ENCODE results near the gene PLA2G5. TPM values are rescaled to one million over a fixed set of nuclear protein-coding genes. Genes with fewer than 3 reads are reported as not detected.
"Not testable (repeated sequence)": the region's sequence is repeated elsewhere in the genome, so short reads cannot be mapped to it uniquely, and the experiment has no call there.

The PLA2G5 gene, protein sequence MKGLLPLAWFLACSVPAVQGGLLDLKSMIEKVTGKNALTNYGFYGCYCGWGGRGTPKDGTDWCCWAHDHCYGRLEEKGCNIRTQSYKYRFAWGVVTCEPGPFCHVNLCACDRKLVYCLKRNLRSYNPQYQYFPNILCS
- not detected in 2 replicates for polyA plus RNA-seq (2014; cell fraction: cytosol; rRNA removed)
- not detected in 2 replicates for polyA plus RNA-seq (2014; cell fraction: nucleus; rRNA removed)

DNA sequence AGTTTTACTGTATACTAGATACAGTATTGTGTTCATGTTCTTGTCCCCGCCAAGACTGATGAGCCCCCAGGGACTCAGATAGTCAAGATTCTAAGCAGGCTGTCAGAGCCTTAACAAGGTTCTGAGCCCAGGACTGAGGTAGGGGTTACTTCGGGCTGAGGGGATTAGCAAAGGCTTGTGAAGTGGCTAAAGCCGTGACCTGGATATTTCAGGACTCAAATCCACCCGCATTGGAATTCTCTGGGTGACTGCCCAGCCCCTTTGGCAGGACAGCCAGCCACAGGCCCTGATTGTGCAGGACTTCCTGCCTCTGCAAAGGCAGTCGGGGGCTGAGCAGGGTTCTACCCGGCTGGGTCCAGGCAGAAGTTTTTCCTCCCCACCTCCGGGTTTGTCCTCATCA is at the start of gene PLA2G5:
Gene PLA2G5, plus strand, starts transcription at position 321 of the 400 bp plus-strand sequence. CDS start 14,637 bp downstream, outside the sequence.
- DNase-seq (ENCODE audit: low spot score): no peak

DNA sequence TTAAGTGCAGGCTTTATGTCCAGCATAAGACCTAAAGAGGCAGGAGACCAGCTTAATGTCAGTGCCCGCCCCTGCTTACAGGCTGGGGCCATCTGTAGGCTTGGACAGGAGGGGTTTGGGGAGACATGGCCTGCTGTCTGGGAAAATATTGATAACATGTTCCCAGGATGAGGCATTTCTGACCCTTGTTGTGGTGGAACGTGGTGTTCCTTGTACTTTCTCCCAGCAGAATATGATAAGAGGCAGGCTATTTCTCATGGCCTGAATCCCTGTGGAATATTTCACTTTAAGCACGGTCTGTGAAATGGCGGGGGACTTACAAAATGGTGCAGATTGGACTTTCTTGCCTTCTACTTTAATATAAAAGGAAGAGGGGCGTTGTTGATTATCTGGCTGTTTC is 41.9 kb upstream of the PLA2G5 start:
- DNase-seq (ENCODE audit: low spot score): no peak

DNA sequence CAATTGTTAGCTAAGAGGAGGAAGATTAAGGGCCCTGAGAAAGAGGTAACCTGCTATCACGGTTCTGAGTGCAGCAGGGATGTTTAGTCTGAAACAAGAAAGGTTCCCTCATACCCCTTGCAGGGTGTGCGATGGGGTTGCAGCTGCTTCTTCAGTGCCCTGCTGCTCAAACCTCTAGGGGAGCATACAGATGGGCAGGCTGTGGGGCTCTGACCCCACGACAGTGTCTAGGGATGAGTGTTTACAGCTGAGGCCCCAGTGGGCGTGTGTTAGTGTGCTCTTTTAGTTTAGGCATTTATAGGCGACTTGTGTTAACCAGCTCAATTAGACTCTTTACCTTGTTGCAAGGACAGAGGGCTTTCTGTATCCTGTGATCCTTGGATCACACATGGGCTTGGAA is 41.3 kb upstream of the PLA2G5 start:
- no peak for DNase-seq (ENCODE audit: low spot score)

DNA sequence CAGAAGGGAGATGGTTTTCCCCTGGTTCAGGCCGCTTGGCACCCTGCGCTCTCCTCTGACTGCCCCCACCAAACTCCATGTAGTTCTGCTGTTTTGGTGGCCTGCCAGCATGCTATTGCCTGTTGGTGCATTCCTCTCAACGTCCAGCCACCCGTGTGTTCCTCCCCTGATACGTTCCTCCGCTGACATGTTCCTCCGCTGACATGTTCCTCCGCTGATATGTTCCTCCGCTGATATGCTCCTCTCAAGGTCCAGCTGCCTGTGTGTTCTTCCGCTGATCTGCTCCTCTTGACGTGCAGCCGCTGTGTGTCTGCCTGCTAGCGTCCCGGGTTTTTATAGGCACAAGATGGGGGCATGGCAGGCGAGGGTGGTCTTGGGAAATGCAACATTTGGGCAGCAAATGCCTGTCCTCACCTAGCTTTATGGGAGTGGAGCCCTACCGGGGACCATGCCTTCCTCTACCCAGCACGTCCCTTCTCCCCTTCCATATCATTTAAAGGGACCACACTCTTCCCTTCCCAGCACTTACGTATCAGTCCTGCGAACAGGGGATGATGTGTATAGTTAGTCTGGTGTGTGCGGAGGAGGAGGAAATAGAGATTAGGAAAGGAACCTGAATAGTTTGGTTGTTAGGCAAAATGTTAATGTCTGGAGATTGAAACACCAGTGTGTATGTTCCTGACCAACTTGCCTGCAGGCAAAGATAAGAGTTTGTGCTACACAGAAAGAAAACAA is 40.6 kb upstream of the PLA2G5 start:
- DNase-seq (ENCODE audit: low spot score): no peak

DNA sequence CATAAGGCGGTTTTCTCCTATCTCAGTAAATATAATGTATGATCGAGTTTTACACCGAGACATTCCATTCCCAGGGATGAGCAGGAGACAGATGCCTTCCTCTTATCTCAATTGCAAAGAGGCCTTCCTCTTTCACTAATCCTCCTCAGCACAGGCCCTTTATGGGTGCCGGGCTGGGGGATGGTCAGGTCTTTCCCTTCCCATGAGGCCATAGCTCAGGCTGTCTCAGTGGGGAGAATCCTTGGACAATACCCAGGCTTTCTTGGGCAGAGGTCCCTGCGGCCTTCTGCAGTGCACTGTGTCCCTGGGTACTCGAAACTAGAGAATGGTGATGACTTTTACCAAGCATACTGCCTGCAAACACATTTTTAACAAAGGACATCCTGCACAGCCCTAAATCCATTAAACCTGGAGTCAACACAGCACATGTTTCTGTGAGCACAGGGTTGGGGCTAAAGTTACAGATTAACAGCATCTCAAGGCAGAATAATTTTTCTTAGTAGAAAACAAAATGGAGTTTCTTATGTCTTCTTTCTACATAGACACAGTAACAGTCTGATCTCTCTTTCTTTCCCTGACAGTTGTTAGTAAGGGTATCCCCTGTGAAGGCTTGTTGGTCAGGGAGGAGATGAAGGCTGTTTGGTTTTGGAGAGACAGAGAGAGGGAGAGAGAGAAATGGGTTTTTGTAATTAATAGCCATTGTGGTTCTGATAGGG is 39.4 kb upstream of the PLA2G5 start:
- not testable (repeated sequence) for DNase-seq (ENCODE audit: low spot score)

DNA sequence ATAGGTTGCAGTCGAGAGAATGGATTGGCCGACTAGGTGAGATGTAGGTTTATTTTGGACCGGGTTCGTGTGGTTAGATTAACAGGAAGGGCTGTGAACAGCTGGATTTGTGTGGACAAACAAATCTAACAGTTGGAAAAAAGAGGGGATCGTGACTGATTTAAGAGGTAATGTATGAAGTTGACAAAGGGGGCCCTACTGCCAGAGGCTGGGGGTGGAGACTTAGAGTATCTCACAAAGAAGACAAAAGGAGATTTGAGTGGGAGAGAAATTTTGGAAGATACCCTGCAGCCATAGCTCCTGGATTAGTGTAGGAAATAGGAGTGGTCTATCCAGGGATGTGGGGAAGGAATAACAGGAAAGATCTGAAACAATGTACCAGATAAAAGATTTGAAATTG is 38.8 kb upstream of the PLA2G5 start:
- no peak for DNase-seq (ENCODE audit: low spot score)

DNA sequence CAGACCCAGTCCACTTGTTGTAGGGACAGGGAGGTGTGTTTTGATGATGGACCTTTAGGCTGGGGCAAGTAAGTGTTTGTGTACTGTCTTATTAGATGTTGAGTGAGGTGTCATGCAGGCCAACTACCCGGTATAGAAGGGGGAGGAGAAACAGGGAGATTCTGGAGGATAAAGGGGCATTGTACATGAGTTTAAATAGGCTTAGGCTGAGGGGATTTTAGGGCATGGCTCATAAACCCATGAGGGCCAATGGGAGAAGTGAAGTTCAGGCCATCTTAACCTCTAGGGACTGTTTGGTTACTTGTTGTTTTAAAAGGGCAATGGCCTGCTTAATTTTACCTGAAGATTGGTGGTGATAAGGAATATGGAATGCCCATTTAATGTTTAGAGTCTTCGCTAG is 38.2 kb upstream of the PLA2G5 start:
- DNase-seq (ENCODE audit: low spot score): no peak

DNA sequence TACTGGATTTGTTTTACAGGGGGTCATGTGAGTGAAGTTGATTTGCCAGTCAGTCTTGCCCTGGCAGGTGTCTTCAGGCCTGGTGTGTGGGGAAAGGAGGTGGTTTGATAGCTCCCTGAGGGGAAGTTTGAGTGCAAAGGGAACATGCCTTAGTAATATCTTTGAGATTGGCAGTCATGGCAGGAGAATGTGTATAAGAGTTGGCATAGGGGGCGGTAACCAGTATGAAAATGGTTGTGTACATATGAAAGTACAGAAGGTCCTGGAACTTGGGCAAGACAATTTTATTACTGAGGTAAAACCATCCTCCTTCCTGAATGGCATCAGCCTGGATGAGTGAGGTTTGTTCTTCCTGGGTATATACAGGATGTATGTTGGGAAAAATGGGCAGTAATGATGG is 37.6 kb upstream of the PLA2G5 start:
- no peak for DNase-seq (ENCODE audit: low spot score)

DNA sequence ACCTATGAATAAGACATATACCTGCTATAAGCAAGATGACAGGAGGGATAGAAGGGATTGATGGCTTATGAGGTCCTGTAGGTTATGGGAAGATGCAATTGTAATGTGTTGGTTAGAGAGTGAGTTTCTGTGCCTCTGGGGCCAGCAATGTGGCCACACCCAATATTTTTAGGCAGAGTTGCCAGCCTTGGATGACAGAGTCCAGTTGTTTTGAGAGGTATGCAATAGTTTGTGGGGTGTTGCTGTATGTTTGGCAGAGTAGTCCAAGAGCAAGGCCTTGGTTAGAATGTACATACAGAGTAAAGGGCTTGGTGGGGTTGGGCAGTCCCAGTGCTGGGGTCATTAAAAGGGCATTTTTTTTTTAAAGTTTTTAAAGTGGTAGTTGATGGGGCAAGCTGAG is 36.6 kb upstream of the PLA2G5 start:
- no peak for DNase-seq (ENCODE audit: low spot score)

DNA sequence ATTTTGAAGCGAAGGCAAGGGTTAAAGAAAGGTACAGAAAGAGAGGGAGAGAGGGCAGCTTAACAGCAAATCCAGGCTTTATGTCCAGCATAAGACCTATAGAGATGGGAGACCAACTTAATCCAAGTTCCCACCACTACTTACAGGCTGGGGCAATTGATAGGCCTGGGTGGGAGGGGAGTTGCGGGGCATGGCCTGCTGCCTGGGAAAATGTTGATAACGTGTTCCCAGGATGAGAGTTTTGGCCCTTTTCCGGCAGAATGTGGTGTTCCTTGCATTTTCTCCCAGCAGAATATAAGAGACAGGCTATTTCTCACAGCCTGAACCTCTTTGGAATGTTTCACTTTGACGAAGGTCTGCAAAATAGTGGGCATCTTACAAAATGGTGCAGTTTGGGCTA is 34.9 kb upstream of the PLA2G5 start:
- DNase-seq (ENCODE audit: low spot score): no peak

DNA sequence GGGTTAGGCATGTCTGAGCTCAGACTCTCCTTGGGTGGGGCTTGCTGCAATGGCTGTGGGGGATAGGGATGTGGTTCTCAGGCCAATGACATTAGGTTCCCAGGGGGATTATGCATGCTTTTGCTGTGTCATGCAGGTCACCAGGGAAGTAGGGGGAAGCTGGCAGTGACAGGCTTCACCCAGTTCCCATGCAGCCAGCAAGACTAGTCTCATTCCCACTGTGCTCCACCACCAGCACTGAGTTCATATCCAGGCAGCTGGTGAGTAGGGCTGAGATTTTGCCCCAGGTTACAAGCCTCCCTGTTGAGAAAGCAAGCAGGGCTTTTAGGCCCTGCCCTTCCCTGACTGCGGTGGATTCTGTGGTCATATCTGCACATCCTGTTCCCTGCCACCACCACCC is 32.1 kb upstream of the PLA2G5 start:
- DNase-seq (ENCODE audit: low spot score): no peak

DNA sequence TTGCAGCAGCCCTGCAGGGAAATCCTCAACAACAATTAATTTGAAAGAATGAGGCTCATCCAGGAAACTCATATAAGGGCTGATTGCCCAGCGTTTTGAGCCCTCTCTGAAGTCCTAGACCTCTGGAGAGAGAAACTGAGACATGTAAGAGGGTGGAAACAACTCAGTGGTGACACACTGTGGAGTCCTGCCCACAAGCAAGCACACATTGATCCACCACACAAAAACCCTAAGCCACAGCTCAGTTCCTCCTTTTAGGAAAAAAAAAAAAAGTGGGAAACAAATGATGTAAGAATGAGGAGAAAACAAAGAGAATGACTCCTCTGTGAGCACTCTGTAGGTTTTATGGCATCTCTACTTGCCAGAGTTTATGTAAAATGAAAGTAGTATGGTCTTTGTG is 22.9 kb upstream of the PLA2G5 start:
- no peak for DNase-seq (ENCODE audit: low spot score)

DNA sequence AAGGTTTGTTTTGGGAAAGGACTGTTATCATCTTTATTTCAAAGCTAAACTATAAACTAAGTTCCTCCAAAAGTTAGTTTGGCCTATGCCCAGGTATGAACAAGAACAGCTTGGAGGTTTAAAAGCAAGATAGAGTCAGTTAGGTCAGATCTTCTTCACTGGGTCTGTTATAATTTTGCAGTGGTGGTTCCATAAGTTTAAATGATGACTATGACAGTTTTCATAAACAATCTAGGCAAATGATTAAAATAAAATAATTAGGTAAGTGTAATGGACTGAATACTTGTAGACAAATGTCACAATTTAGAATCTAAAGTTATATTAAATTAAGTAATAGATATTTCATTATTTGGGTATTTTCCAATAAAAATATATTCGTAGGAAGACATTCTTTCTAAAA is 21.4 kb upstream of the PLA2G5 start:
- DNase-seq (ENCODE audit: low spot score): no peak

DNA sequence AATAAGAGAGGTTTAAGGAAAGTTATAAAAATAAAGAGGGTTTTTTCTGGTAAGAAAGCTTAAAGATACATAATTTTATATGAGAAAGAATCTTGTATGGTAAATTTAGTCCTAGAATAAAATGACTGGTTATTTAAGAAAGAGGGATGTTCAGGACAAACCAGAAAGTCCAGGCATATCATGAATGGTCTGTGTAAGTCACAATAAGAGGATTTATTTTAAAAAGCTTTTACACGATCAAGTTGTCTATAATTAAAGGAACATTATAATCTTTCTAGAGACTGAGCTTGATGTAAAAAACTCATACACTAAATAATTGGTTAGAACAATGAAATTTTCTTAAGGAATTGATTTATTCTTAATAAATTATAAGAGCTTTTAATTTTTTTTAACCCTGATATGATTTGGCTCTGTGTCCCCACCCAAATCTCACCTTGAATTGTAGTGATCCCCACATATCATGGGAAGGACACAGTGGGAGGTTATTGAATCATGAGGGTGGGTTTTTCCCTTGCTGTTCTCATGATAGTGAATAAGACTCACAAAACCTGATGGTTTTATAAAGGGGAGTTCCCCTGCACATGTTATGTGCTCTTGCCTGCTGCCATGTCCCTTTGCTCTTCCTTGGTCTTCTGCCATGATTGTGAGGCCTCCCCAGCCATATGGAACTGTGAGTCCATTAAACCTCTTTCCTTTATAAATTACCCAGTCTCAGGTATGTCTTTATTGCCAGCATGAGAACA is 20.8 kb upstream of the PLA2G5 start:
- DNase-seq (ENCODE audit: low spot score): not testable (repeated sequence)

DNA sequence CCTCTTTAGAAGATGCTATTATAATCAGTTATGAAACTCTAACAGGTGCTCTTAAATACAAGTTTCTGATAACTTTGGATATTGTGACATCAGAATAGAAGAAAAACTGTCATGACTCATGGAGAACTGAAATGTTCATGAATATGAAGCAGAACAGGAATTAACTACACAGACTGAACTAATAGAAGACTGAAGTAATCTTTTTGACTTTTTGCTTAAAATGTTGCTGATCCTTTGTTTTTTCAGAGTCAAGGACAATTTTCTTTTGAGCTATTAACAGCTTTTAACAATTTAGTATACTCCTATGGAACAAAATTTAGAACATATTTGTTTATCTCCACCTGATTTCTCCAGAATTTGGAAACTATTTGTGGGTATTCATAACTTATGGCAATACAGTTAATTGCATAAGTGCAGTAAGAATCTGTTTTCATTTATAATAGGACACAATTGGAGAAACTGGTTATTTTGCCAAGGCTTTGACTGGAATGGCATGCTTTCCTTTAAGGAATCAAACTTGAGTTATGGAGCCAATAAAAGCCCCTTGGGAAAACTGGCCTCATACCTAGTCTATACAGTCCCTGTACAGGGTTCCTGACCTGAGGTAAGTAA is 18.7 kb upstream of the PLA2G5 start:
- DNase-seq (ENCODE audit: low spot score): no peak

DNA sequence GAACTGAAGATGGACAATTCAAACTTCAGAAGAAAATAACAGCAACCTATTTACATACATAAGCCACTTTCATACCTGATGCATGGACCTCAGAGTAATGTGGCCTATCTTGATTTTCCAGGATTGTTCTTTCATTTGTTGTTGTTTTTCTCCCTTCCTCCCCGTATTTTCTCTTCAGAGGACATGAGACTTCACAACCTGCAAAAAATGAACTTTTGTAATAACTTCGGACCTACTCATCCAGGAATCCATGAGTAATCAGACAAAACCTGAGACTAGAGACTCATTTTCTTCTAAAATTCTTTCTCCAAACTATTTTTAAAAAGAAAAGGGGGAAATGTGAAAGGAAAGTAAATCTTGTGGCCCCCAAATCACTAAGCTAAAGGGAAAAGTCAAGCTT is 17.6 kb upstream of the PLA2G5 start:
- no peak for DNase-seq (ENCODE audit: low spot score)

DNA sequence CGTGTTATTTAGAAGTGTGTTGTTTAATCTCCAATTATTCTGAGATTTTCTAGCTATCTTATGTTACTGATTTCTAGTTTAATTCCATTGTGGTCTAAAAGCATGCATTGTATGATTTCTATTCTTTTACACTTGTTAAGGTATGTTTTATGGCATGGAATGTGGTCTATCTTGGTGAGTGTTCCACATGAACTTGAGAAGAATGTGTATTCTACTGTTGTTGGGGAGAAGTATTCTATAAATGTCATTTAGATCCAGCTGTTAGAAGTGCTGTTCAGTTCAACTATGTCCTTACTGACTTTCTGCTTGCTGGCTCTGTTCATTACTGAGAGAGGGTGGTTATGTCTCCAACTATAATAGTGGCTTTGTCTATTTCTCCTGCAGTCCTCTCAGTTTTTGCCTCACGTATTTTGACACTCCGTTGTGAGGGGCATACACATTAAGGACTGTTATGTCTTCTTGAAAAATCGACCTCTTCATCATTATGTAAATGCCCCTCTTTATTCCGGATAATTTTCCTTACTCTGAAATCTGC is 12.0 kb upstream of the PLA2G5 start:
- DNase-seq (ENCODE audit: low spot score): no peak

DNA sequence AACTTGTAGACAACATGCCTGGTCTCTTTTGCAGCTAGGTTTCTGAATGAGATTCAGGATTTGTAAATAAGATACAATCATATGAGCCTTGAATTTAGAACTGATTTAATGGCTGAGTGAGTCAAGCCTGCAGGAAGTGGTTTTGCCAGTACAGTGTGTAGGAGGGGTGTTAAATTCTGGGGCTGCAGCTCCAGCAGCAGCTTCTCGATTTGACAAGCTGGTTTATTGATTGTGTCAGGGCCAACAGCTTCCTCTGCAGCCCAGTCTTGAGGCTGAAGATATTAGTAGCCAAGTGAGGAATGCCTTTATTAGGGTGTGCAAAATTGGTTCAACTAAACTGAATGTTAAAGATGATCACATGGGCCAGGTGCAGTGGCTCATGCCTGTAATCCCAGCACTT is 11.5 kb upstream of the PLA2G5 start:
- no peak for DNase-seq (ENCODE audit: low spot score)

DNA sequence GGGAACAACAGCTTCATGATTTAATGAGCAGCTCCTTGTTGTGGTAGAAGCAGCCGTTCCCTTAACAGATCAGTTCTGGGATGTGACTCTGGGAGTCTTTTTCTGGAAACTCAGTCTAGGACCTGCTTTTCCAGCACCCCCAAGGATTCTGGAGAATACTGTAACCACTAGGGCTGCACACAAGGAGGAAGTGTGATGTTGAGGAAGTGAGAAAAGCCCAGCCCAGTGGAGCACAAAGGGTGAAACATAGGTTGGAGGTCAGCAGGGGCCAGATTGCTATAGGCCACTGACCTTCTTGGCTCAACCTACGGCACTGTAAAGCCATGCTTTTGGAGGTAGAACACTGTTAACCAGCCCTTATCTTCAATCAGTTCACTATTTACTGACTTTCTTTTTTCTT is 10.1 kb upstream of the PLA2G5 start:
- no peak for DNase-seq (ENCODE audit: low spot score)

DNA sequence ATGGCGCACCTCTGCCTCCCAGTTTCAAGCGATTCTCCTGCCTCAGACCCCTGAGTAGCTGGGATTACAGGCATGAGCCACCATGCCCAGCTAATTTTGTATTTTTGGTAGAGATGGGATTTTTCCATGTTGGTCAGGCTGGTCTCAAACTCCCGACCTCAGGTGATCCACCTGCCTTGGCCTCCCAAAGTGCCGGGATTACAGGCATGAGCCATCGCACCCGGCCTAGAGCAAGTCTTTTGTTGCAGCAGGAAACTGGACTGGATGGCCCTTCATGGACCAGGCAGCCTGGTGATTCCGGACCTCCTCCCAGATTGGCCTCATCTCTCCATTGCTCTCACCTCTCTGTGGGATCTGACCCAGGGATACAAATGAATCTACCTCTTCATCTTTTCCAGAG is 9.2 kb upstream of the PLA2G5 start:
- not testable (repeated sequence) for DNase-seq (ENCODE audit: low spot score)

DNA sequence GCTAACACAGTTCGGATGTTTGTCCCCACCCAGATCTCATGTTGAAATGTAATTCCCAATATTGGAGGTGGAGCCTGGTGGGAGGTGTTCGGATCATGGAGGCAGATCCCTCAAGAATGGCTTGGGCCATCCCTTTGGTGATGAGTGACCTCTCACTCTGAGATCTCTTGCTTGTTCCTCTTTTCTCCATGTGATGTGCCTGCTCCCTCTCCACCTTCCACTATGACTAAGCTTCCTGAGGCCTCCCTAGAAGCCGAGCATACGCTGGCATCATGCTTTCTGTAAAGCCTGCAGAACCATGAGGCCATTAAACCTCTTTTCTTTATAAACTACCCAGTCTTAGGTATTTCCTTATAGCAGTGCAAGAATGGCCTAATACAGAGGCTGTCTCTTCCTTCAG is 8.1 kb upstream of the PLA2G5 start:
- no peak for DNase-seq (ENCODE audit: low spot score)
